K562 (cell line): ENCODE results near the gene SDE2. TPM values are rescaled to one million over a fixed set of nuclear protein-coding genes. Genes with fewer than 3 reads are reported as not detected.
A peak's percentile ranks its signal among the peaks of the same experiment; 100 is the strongest.

Experiments used
- ATF7 ChIP-seq: fragments of 450-650 bp; IDR thresholded peaks from 2 replicates; pipeline ENCODE4 v1.7.1; 2014; ENCODE audit warnings: mild to moderate bottlenecking, moderate library complexity
- COPS2 ChIP-seq: fragments of 450-650 bp; conservative IDR thresholded peaks from 2 replicates; pipeline ENCODE4 v1.6.1; 2016; ENCODE audit warnings: mild to moderate bottlenecking, moderate library complexity
- E2F1 ChIP-seq: sonication (generic); formaldehyde crosslinking; IDR thresholded peaks from 2 replicates; pipeline ENCODE4 v1.8.1; 2023; ENCODE audit warnings: mild to moderate bottlenecking, missing genetic modification reagents, moderate library complexity
- GTF3C2 ChIP-seq: IDR thresholded peaks from 3 replicates; pipeline ENCODE4 v1.6.1; 2011; ENCODE audit warnings: borderline replicate concordance, mild to moderate bottlenecking, moderate library complexity; ENCODE audit not compliant: insufficient read length; ENCODE audit errors: extremely low read depth
- HMGN3 ChIP-seq: IDR thresholded peaks from 2 replicates; pipeline ENCODE4 v1.6.1; 2011; ENCODE audit warnings: borderline replicate concordance, low read depth, mild to moderate bottlenecking, mixed read lengths, low read length; ENCODE audit not compliant: insufficient read length; ENCODE audit errors: extremely low read depth
- ID3 ChIP-seq, 2 experiments: fragments of 250-450 bp in 1 of 2; fragments of 450-650 bp in 1 of 2; sonication (Bioruptor Pico) in 1 of 2; IDR thresholded peaks; 2 replicates each; pipeline versions ENCODE4 v1.6.1 to v1.8.0; 2016 to 2021; ENCODE audit warnings: mild to moderate bottlenecking in 2 of 2, moderate library complexity in 2 of 2, missing compliant biosample characterization in 1 of 2, missing genetic modification characterization in 1 of 2
- JUN ChIP-seq, 2 experiments: sonication (generic) in 1 of 2; formaldehyde crosslinking in 1 of 2; IDR thresholded peaks; 2 replicates each; pipeline versions ENCODE4 v1.6.1 to v1.8.0; 2012 to 2022; ENCODE audit warnings: borderline replicate concordance in 2 of 2, mild to moderate bottlenecking in 2 of 2, improper control_type of control experiment in 1 of 2, low read depth in 1 of 2, low read length in 1 of 2, missing genetic modification reagents in 1 of 2
- KAT8 ChIP-seq: fragments of 450-650 bp; IDR thresholded peaks from 2 replicates; pipeline ENCODE4 v1.6.1; 2016; ENCODE audit warnings: low read depth, mild to moderate bottlenecking
- L3MBTL2 ChIP-seq: fragments of 450-650 bp; IDR thresholded peaks from 2 replicates; pipeline ENCODE4 v1.6.1; 2016; ENCODE audit warnings: mild to moderate bottlenecking, moderate library complexity
- MTA1 ChIP-seq: fragments of 450-650 bp; IDR thresholded peaks from 2 replicates; pipeline ENCODE4 v1.6.1; 2017; ENCODE audit warnings: borderline replicate concordance
- NR2C2 ChIP-seq, 2 experiments: fragments of 200-800 bp in 1 of 2; sonication (Bioruptor generic) in 1 of 2; sonication (generic) in 1 of 2; formaldehyde crosslinking in 1 of 2; IDR thresholded peaks; 2 replicates each; pipeline versions ENCODE4 v1.6.1 to v1.8.0; 2016 to 2022; ENCODE audit warnings: mild to moderate bottlenecking in 1 of 2, missing compliant biosample characterization in 1 of 2, missing genetic modification characterization in 1 of 2, missing genetic modification reagents in 1 of 2
- NUFIP1 ChIP-seq: fragments of 450-650 bp; IDR thresholded peaks from 2 replicates; pipeline ENCODE4 v1.6.1; 2018; ENCODE audit not compliant: partially characterized antibody
- RNF2 ChIP-seq: sonication (generic); IDR thresholded peaks from 2 replicates; pipeline ENCODE4 v1.6.1; 2016
- TEAD2 ChIP-seq: fragments of 450-650 bp; IDR thresholded peaks from 2 replicates; pipeline ENCODE4 v1.6.1; 2016; ENCODE audit warnings: missing genetic modification characterization, control low read depth, missing compliant biosample characterization
- YY1 ChIP-seq, 3 experiments: IDR thresholded peaks; 2 replicates each; pipeline ENCODE4 v1.6.1; 2011; ENCODE audit warnings: low read length in 2 of 3, mild to moderate bottlenecking in 2 of 3, moderate library complexity in 2 of 3, borderline replicate concordance in 1 of 3, control low read depth in 1 of 3, low read depth in 1 of 3; ENCODE audit not compliant: insufficient read depth in 3 of 3, insufficient replicate concordance in 2 of 3, control insufficient read depth in 1 of 3, insufficient read length in 1 of 3; ENCODE audit errors: extremely low read depth in 1 of 3
- ZNF354B ChIP-seq: fragments of 250-450 bp; sonication (Bioruptor Pico); IDR thresholded peaks from 2 replicates; pipeline ENCODE4 v1.4.0; 2020
- polyA plus RNA-seq, 8 experiments: library from polyadenylated mRNA; depleted of rRNA in 4 of 8; stranded (reverse) in 5 of 8; unstranded in 3 of 8; fragments of >200 nt; fragmentation: Nextera tagmentation in 2 of 8; fragmentation: Illumina TruSeq in 1 of 8; extraction: Ambion mirVana in 2 of 8; extraction: Trizol in 1 of 8; gene quantifications; 2 replicates each; pipeline versions ENCODE4 v1.2.1 to v1.2.3, GENCODE V29; 2011 to 2014; ENCODE audit warnings: inconsistent platforms in 1 of 8, missing spikeins in 1 of 8
- total RNA-seq, 7 experiments: library from RNA; depleted of rRNA in 6 of 7; stranded (reverse); fragments of >200 nt in 6 of 7; fragmentation: Illumina TruSeq in 2 of 7; extraction: Trizol in 2 of 7; gene quantifications; 2 replicates each; pipeline versions ENCODE4 v1.2.1 to v1.2.3, GENCODE V29; 2011 to 2021; ENCODE audit warnings: low replicate concordance in 1 of 7
- TF ChIP-seq, protein P1 (sequence below): sonication (generic); formaldehyde crosslinking; IDR thresholded peaks from 2 replicates; pipeline ENCODE4 v1.8.1; 2023; ENCODE audit warnings: mild to moderate bottlenecking, missing genetic modification reagents

Gene SDE2
- total and polyA plus RNA-seq, 9 of the 15 experiments (the other 6 are each of a cell fraction or from before 2014, with no cell fraction given) = 14.3 to 62.3 (median 46.0) TPM

DNA sequence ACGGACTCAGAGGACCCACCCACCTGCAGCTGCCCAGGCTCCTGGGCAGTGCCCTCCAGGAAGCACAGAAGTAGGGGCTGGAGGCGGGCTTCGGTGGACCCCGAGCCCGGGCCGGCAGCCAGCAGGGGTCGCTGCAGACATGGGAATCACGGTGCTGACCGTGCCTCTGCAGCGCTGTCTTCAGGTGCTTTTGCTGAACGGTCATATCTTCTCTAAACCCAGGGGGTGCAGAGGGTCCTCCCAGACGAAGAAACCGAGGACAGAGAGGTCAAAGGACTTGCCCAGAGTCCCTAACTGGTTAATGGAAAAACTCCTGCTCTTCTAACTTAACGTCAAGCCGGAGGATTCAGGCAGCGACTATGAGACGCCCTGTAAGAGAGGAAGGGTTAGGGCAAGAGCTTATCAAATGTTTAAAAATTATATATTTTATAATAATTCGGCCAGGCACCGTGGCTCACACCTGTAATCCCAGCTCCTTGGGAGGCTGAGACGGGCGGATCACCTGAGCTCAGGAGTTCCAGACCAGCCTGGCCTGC is 36.6 kb downstream of the SDE2 start (continued):
- peak; percentile 67 for TF ChIP-seq GTF3C2
- peak in 2 of 3 experiments; percentile 36 to 59 for TF ChIP-seq YY1 (IDR thresholded peaks at IDR 0.05; ENCODE audit: borderline replicate concordance in 1 of 3, control insufficient read depth in 1 of 3, extremely low read depth in 1 of 3, insufficient read depth in 3 of 3, insufficient read length in 1 of 3, insufficient replicate concordance in 2 of 3, low read depth in 1 of 3, low read length in 2 of 3)
- TF ChIP-seq NR2C2 (CRISPR knock-in tag; IDR thresholded peaks at IDR 0.05) = no peak
- TF ChIP-seq NR2C2 (tag; IDR thresholded peaks at IDR 0.05) = 0 out of 2 replicates have a peak, but pooled peaks have one; percentile 17
- peak; percentile 61 for TF ChIP-seq L3MBTL2
- TF ChIP-seq NUFIP1 = no peak
- no peak for TF ChIP-seq ZNF354B
- peak; percentile 56 for TF ChIP-seq HMGN3
- 0 out of 2 replicates have a peak, but pooled peaks have one; percentile 51 for TF ChIP-seq JUN (IDR thresholded peaks at IDR 0.05; ENCODE audit: borderline replicate concordance, low read depth, low read length)
- no peak for TF ChIP-seq JUN (CRISPR knock-in tag; IDR thresholded peaks at IDR 0.05; ENCODE audit: borderline replicate concordance)
- peak; percentile 55; the same call in 1 of the 2 replicates for TF ChIP-seq ATF7
- TF ChIP-seq COPS2 = no peak
- TF ChIP-seq MTA1 = peak; percentile 14; the same call in 1 of the 2 replicates
- TF ChIP-seq E2F1 = no peak
- TF ChIP-seq, protein P1, sequence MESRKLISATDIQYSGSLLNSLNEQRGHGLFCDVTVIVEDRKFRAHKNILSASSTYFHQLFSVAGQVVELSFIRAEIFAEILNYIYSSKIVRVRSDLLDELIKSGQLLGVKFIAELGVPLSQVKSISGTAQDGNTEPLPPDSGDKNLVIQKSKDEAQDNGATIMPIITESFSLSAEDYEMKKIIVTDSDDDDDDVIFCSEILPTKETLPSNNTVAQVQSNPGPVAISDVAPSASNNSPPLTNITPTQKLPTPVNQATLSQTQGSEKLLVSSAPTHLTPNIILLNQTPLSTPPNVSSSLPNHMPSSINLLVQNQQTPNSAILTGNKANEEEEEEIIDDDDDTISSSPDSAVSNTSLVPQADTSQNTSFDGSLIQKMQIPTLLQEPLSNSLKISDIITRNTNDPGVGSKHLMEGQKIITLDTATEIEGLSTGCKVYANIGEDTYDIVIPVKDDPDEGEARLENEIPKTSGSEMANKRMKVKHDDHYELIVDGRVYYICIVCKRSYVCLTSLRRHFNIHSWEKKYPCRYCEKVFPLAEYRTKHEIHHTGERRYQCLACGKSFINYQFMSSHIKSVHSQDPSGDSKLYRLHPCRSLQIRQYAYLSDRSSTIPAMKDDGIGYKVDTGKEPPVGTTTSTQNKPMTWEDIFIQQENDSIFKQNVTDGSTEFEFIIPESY (CRISPR knock-in tag) = 0 out of 2 replicates have a peak, but pooled peaks have one; percentile 17
- TF ChIP-seq ID3 (CRISPR knock-in tag; IDR thresholded peaks at IDR 0.05) = no peak
- TF ChIP-seq ID3 (tag; IDR thresholded peaks at IDR 0.05) = no peak
- no peak for TF ChIP-seq RNF2
- no peak for TF ChIP-seq KAT8
- no peak for TF ChIP-seq TEAD2 (tag)
